ENCODE results near the gene ITPR1. TPM values are rescaled to one million over a fixed set of nuclear protein-coding genes. Genes with fewer than 3 reads are reported as not detected.

ITPR1 gene
- total and polyA plus RNA-seq, 4 donors = 30.7 to 294 (median 149) TPM

- 95 to 100% methylated on average over 1 of the region's 1 CpG for WGBS, 2 donors
- no peak overlapping the region for H3K4me3 ChIP-seq (ENCODE audit: low read length in 2 of 2)
- H3K27ac ChIP-seq (ENCODE audit: low read depth in 1 of 2, low read length in 2 of 2) = no peak overlapping the region
- H3K4me1 ChIP-seq (ENCODE audit: control insufficient read depth in 1 of 2, insufficient read depth in 2 of 2, low read length in 2 of 2) = no peaks in the 10 kb centered on the region
- H3K27me3 ChIP-seq (ENCODE audit: control insufficient read depth in 1 of 2, insufficient read depth in 2 of 2, low read length in 1 of 2) = no peaks in the 10 kb centered on the region
- intact Hi-C loops (cut with DNase I) = no loop called here
- no peaks in the 10 kb centered on the region for H3K36me3 ChIP-seq (ENCODE audit: control insufficient read depth in 1 of 2, insufficient read depth in 2 of 2, low read length in 1 of 2)
- no peaks in the 10 kb centered on the region for H3K9me3 ChIP-seq (ENCODE audit: control insufficient read depth, low read length)
- ATAC-seq (ENCODE audit: low FRiP score) (no peak), DNase-seq (no peak)
These were observed 366.6 kb downstream of the ITPR1 start for GRCh38 chr3:4859788-4860187.

GRCh38 chr3:4862973-4863372 is 369.8 kb downstream of the ITPR1 start:
- Histone ChIP-seq H3K9me3 (ENCODE audit: control insufficient read depth, low read length) (no peaks in the 10 kb centered on the region), H3K4me1 (ENCODE audit: control insufficient read depth in 1 of 2, insufficient read depth in 2 of 2, low read length in 2 of 2) (peaks cover 0 to 2% of the 10 kb centered on the region in 2 donors), H3K27me3 (ENCODE audit: control insufficient read depth in 1 of 2, insufficient read depth in 2 of 2, low read length in 1 of 2) (no peaks in the 10 kb centered on the region), H3K27ac (ENCODE audit: low read depth in 1 of 2, low read length in 2 of 2) (no peak overlapping the region), H3K36me3 (ENCODE audit: control insufficient read depth in 1 of 2, insufficient read depth in 2 of 2, low read length in 1 of 2) (no peaks in the 10 kb centered on the region), H3K4me3 (ENCODE audit: low read length in 2 of 2) (no peak overlapping the region)
- intact Hi-C loops (cut with DNase I) = no loop called here
- 90 to 95% methylated on average over 2 of the region's 2 CpGs for WGBS, 2 donors
- ATAC-seq (ENCODE audit: low FRiP score) = no peak
- no peak for DNase-seq

DNA sequence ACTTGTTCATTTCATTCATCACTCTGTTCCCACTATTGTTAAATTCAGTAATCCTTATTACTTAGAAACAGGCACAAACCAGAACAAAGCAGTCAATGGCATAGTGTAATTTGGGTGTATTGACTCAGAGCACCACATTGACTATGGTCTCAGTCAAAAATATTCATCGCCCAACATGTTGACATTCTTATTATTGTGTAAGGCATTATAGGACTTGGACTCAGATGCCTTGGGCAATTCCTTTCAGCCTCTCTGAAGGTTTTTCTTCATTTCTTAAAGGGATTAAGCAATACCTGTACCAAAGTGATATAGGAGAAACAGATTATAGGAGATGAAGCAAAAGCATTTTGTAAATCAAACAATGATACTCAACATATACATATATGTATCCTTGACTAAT is 371.4 kb downstream of the ITPR1 start:
- Histone ChIP-seq H3K4me1 (ENCODE audit: control insufficient read depth in 1 of 2, insufficient read depth in 2 of 2, low read length in 2 of 2) (peaks cover 0 to 2% of the 10 kb centered on the region in 2 donors), H3K27me3 (ENCODE audit: control insufficient read depth in 1 of 2, insufficient read depth in 2 of 2, low read length in 1 of 2) (no peaks in the 10 kb centered on the region), H3K4me3 (ENCODE audit: low read length in 2 of 2) (no peak overlapping the region), H3K9me3 (ENCODE audit: control insufficient read depth, low read length) (no peaks in the 10 kb centered on the region), H3K27ac (ENCODE audit: low read depth in 1 of 2, low read length in 2 of 2) (no peak overlapping the region), H3K36me3 (ENCODE audit: control insufficient read depth in 1 of 2, insufficient read depth in 2 of 2, low read length in 1 of 2) (no peaks in the 10 kb centered on the region)
- intact Hi-C loops (cut with DNase I) = no loop called here
- WGBS, 2 donors = 95 to 98% methylated on average over 1 of the region's 1 CpG
- ATAC-seq (ENCODE audit: low FRiP score) = no peak
- no peak for DNase-seq

DNA sequence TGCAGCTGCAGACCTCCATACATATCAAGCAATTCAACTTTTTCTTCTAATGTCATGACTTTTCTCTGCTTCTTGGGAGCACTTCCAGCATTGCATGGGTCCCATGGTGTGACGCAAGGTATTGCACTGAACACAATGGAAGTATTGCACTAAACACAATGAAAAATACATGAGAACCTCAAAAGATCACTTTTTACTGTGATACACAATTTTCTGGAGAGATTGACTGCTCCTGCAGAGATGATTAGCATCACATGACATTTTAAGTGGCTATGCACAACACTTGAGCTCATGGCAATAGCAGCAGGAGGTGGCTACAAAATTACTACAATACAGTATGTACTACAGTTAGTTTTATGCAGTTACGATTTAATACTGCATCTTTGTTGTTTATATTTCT is 372.6 kb downstream of the ITPR1 start:
- Histone ChIP-seq H3K4me3 (ENCODE audit: low read length in 2 of 2) (no peak overlapping the region), H3K4me1 (ENCODE audit: control insufficient read depth in 1 of 2, insufficient read depth in 2 of 2, low read length in 2 of 2) (peaks cover 0 to 2% of the 10 kb centered on the region in 2 donors), H3K27me3 (ENCODE audit: control insufficient read depth in 1 of 2, insufficient read depth in 2 of 2, low read length in 1 of 2) (no peaks in the 10 kb centered on the region), H3K9me3 (ENCODE audit: control insufficient read depth, low read length) (no peaks in the 10 kb centered on the region), H3K27ac (ENCODE audit: low read depth in 1 of 2, low read length in 2 of 2) (no peak overlapping the region), H3K36me3 (ENCODE audit: control insufficient read depth in 1 of 2, insufficient read depth in 2 of 2, low read length in 1 of 2) (no peaks in the 10 kb centered on the region)
- intact Hi-C loops (cut with DNase I) = no loop called here
- DNase-seq = no peak
- no peak for ATAC-seq (ENCODE audit: low FRiP score)
- 96 to 97% methylated on average over 2 of the region's 2 CpGs for WGBS, 2 donors

- DNase-seq = no peak
- H3K27me3 ChIP-seq (ENCODE audit: control insufficient read depth in 1 of 2, insufficient read depth in 2 of 2, low read length in 1 of 2) = no peaks in the 10 kb centered on the region
These were observed 373.7 kb downstream of the ITPR1 start for GRCh38 chr3:4866866-4867265.

GRCh38 chr3:4877173-4877787 is 384.1 kb downstream of the ITPR1 start:
- no peaks in the 10 kb centered on the region for H3K36me3 ChIP-seq (ENCODE audit: control insufficient read depth in 1 of 2, insufficient read depth in 2 of 2, low read length in 1 of 2)
- H3K27me3 ChIP-seq (ENCODE audit: control insufficient read depth in 1 of 2, insufficient read depth in 2 of 2, low read length in 1 of 2) = no peaks in the 10 kb centered on the region
- H3K9me3 ChIP-seq (ENCODE audit: control insufficient read depth, low read length) = no peaks in the 10 kb centered on the region
- ATAC-seq (ENCODE audit: low FRiP score) (no peak), DNase-seq (no peak)
- 80 to 83% methylated on average over 3 of the region's 3 CpGs for WGBS, 2 donors
- intact Hi-C loops (cut with DNase I) = no loop called here
- no peak overlapping the region for H3K27ac ChIP-seq (ENCODE audit: low read depth in 1 of 2, low read length in 2 of 2)
- H3K4me3 ChIP-seq (ENCODE audit: low read length in 2 of 2) = no peak overlapping the region
- no peaks in the 10 kb centered on the region for H3K4me1 ChIP-seq (ENCODE audit: control insufficient read depth in 1 of 2, insufficient read depth in 2 of 2, low read length in 2 of 2)

More at GRCh38 chr3:4866866-4867265, 373.7 kb downstream of the ITPR1 start:
- peaks cover 0 to 2% of the 10 kb centered on the region in 2 donors for H3K4me1 ChIP-seq (ENCODE audit: control insufficient read depth in 1 of 2, insufficient read depth in 2 of 2, low read length in 2 of 2)
- H3K27ac ChIP-seq (ENCODE audit: low read depth in 1 of 2, low read length in 2 of 2) = no peak overlapping the region
- intact Hi-C loops (cut with DNase I) = no loop called here
- ATAC-seq (ENCODE audit: low FRiP score) = no peak
- H3K9me3 ChIP-seq (ENCODE audit: control insufficient read depth, low read length) = no peaks in the 10 kb centered on the region
- no peak overlapping the region for H3K4me3 ChIP-seq (ENCODE audit: low read length in 2 of 2)
- no peaks in the 10 kb centered on the region for H3K36me3 ChIP-seq (ENCODE audit: control insufficient read depth in 1 of 2, insufficient read depth in 2 of 2, low read length in 1 of 2)
- 81% methylated on average over 6 of the region's 6 CpGs for WGBS, 2 donors

GRCh38 chr3:4880850-4881249 is 387.7 kb downstream of the ITPR1 start:
- no peaks in the 10 kb centered on the region for H3K9me3 ChIP-seq (ENCODE audit: control insufficient read depth, low read length)
- H3K27ac ChIP-seq (ENCODE audit: low read depth in 1 of 2, low read length in 2 of 2) = no peak overlapping the region
- no peak for DNase-seq
- intact Hi-C loops (cut with DNase I) = no loop called here
- H3K4me3 ChIP-seq (ENCODE audit: low read length in 2 of 2) = no peak overlapping the region
- no peaks in the 10 kb centered on the region for H3K4me1 ChIP-seq (ENCODE audit: control insufficient read depth in 1 of 2, insufficient read depth in 2 of 2, low read length in 2 of 2)
- H3K36me3 ChIP-seq (ENCODE audit: control insufficient read depth in 1 of 2, insufficient read depth in 2 of 2, low read length in 1 of 2) = no peaks in the 10 kb centered on the region
- WGBS, 2 donors = 86 to 91% methylated on average over 6 of the region's 6 CpGs
- ATAC-seq (ENCODE audit: low FRiP score) = no peak
- no peaks in the 10 kb centered on the region for H3K27me3 ChIP-seq (ENCODE audit: control insufficient read depth in 1 of 2, insufficient read depth in 2 of 2, low read length in 1 of 2)

- H3K4me3 ChIP-seq (ENCODE audit: low read length in 2 of 2) = no peak overlapping the region
- no peaks in the 10 kb centered on the region for H3K36me3 ChIP-seq (ENCODE audit: control insufficient read depth in 1 of 2, insufficient read depth in 2 of 2, low read length in 1 of 2)
- H3K27me3 ChIP-seq (ENCODE audit: control insufficient read depth in 1 of 2, insufficient read depth in 2 of 2, low read length in 1 of 2) = no peaks in the 10 kb centered on the region
- H3K27ac ChIP-seq (ENCODE audit: low read depth in 1 of 2, low read length in 2 of 2) = no peak overlapping the region
- H3K9me3 ChIP-seq (ENCODE audit: control insufficient read depth, low read length) = no peaks in the 10 kb centered on the region
- ATAC-seq (ENCODE audit: low FRiP score) (no peak), DNase-seq (no peak)
- intact Hi-C loops (cut with DNase I) = no loop called here
- WGBS, 2 donors = 97 to 98% methylated on average over 4 of the region's 4 CpGs
- H3K4me1 ChIP-seq (ENCODE audit: control insufficient read depth in 1 of 2, insufficient read depth in 2 of 2, low read length in 2 of 2) = no peaks in the 10 kb centered on the region
These were observed 389.4 kb downstream of the ITPR1 start for GRCh38 chr3:4882548-4882947.

DNA sequence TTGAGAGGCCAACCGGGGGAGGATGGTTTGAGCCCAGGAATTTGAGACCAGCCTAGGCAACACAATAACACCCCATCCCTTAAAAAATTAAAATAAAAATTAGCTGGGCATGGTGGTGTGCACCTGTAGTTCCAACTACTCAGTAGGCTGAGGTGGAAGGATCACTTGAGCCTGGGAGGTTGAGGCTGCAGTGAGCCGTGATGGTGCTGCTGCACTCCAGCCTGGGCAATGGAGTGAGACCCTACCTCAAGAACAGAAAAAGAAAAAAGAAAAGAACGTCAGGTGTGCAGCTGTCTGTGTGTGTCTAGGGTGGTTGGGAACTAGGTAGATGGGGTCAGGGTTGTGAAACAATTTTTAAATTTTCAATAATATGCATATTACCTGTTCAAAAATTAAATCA is 389.9 kb downstream of the ITPR1 start:
- no peak for DNase-seq
- no peaks in the 10 kb centered on the region for H3K4me1 ChIP-seq (ENCODE audit: control insufficient read depth in 1 of 2, insufficient read depth in 2 of 2, low read length in 2 of 2)
- no peak overlapping the region for H3K27ac ChIP-seq (ENCODE audit: low read depth in 1 of 2, low read length in 2 of 2)
- no peaks in the 10 kb centered on the region for H3K27me3 ChIP-seq (ENCODE audit: control insufficient read depth in 1 of 2, insufficient read depth in 2 of 2, low read length in 1 of 2)
- no peaks in the 10 kb centered on the region for H3K9me3 ChIP-seq (ENCODE audit: control insufficient read depth, low read length)
- intact Hi-C loops (cut with DNase I) = no loop called here
- ATAC-seq (ENCODE audit: low FRiP score) = no peak
- WGBS, 2 donors = 78 to 99% methylated on average over 3 of the region's 3 CpGs
- no peak overlapping the region for H3K4me3 ChIP-seq (ENCODE audit: low read length in 2 of 2)
- no peaks in the 10 kb centered on the region for H3K36me3 ChIP-seq (ENCODE audit: control insufficient read depth in 1 of 2, insufficient read depth in 2 of 2, low read length in 1 of 2)
